Left forelimb (tissue), 1 donor: ENCODE results near the gene RABGAP1.
"Not testable (repeated sequence)": the region's sequence is repeated elsewhere in the genome, so short reads cannot be mapped to it uniquely, and the experiment has no call there.

Experiments used
- DNase-seq: peaks from one replicate; pipeline ENCODE4 v3.0.0-alpha.2; 2018; ENCODE audit warnings: low spot score

Gene RABGAP1

GRCh38 chr9:122940749-122941581 lies at the start of gene RABGAP1:
RABGAP1 (plus strand) TSS chr9:122941020; CDS start chr9:122957060, 16,040 bp downstream.
- DNase-seq: peak; percentile 99

- DNase-seq: no peak
Measured at GRCh38 chr9:122897969-122898368, 42.9 kb upstream of the RABGAP1 start.

GRCh38 chr9:122900791-122901190 lies 40.0 kb upstream of the RABGAP1 start:
- no peak for DNase-seq

GRCh38 chr9:122904466-122904822 lies 36.4 kb upstream of the RABGAP1 start:
- DNase-seq: peak; percentile 73

GRCh38 chr9:122904823-122905710 lies 35.8 kb upstream of the RABGAP1 start, which contains the start of gene RC3H2:
RC3H2 (minus strand) TSS chr9:122905359; CDS start chr9:122897509, 7,850 bp downstream.
- DNase-seq: peak; percentile 99

- DNase-seq: not testable (repeated sequence)
Measured at GRCh38 chr9:122906122-122906521, 34.7 kb upstream of the RABGAP1 start.

GRCh38 chr9:122912671-122912963 lies 28.2 kb upstream of the RABGAP1 start:
- DNase-seq: no peak

GRCh38 chr9:122912964-122913673 lies 27.7 kb upstream of the RABGAP1 start, which contains the start of gene ZBTB6:
ZBTB6 (minus strand) TSS chr9:122913323; CDS start chr9:122912072, 1,251 bp downstream.
- peak; percentile 82 for DNase-seq

GRCh38 chr9:122918310-122918709 lies 22.5 kb upstream of the RABGAP1 start:
- no peak for DNase-seq

GRCh38 chr9:122922713-122923112 lies 18.1 kb upstream of the RABGAP1 start:
- no peak for DNase-seq

GRCh38 chr9:122923947-122924346 lies 16.9 kb upstream of the RABGAP1 start:
- DNase-seq: no peak

GRCh38 chr9:122929796-122930354 lies 10.9 kb upstream of the RABGAP1 start:
- no peak for DNase-seq

- DNase-seq: no peak
Measured at GRCh38 chr9:122930541-122931225, 10.1 kb upstream of the RABGAP1 start.

- peak; percentile 93 for DNase-seq
Measured at GRCh38 chr9:122931226-122932121, 9.3 kb upstream of the RABGAP1 start, which contains the start of gene ZBTB26. ZBTB26 (minus strand) TSS chr9:122931512; CDS start chr9:122919934, 11,578 bp downstream.

- no peak for DNase-seq
Measured at GRCh38 chr9:122936464-122936863, 4.4 kb upstream of the RABGAP1 start.

GRCh38 chr9:122936883-122937282 lies 3.9 kb upstream of the RABGAP1 start:
- no peak for DNase-seq

GRCh38 chr9:122939601-122940000 lies 1.2 kb upstream of the RABGAP1 start:
- no peak for DNase-seq

GRCh38 chr9:122940454-122940748 lies 419 bp upstream of the RABGAP1 start:
- no peak for DNase-seq

GRCh38 chr9:122941582-122942234 lies 888 bp downstream of the RABGAP1 start:
- DNase-seq: no peak
